Gastrocnemius medialis (tissue), 4 donors: ENCODE results near the gene CCDC106. TPM values are rescaled to one million over a fixed set of nuclear protein-coding genes. Genes with fewer than 3 reads are reported as not detected.

Source experiments
- ATAC-seq, 2 donors: fragments of 150-250 bp; one replicate each; pipeline ENCODE4 v1.9.1; 2016
- DNase-seq, 2 donors: peaks; one replicate each; pipeline ENCODE4 v3.0.0-alpha.2; 2019
- H3K27ac ChIP-seq, 4 donors: fragments of 200-600 bp; sonication (generic); 1 replicate in 1 of 4; 2 replicates in 3 of 4; pipeline ENCODE4 v1.5.1; 2016 to 2018; ENCODE audit warnings: mild to moderate bottlenecking in 2 of 4, moderate library complexity in 1 of 4
- H3K27me3 ChIP-seq, 3 donors: fragments of 200-600 bp; sonication (generic) in 2 of 3; 1 replicate in 1 of 3; 2 replicates in 2 of 3; pipeline versions ENCODE4 v1.5.1 to v1.6.0; 2016 to 2019; ENCODE audit warnings: mild to moderate bottlenecking in 1 of 3, moderate library complexity in 1 of 3
- H3K36me3 ChIP-seq, 2 donors: fragments of 200-600 bp; sonication (generic) in 1 of 2; one replicate each; pipeline ENCODE4 v1.5.1; 2017 to 2018
- H3K4me1 ChIP-seq, 2 donors: fragments of 200-600 bp; sonication (generic) in 1 of 2; one replicate each; pipeline ENCODE4 v1.5.1; 2016 to 2017; ENCODE audit warnings: mild to moderate bottlenecking in 2 of 2
- H3K4me3 ChIP-seq, 4 donors: fragments of 200-600 bp; sonication (generic) in 3 of 4; 1 replicate in 1 of 4; 2 replicates in 3 of 4; pipeline ENCODE4 v1.5.1; 2016 to 2019; ENCODE audit warnings: mild to moderate bottlenecking in 2 of 4
- H3K9me3 ChIP-seq, 3 donors: fragments of 200-600 bp; sonication (generic) in 2 of 3; 1 replicate in 1 of 3; 2 replicates in 2 of 3; pipeline ENCODE4 v1.5.1; 2016 to 2019
- CTCF ChIP-seq, 5 experiments: fragments of 450-650 bp in 3 of 5; fragments of 200-600 bp in 2 of 5; sonication (generic) in 2 of 5; IDR thresholded peaks in 4 of 5; conservative IDR thresholded peaks in 1 of 5; 1 replicate in 4 of 5; 2 replicates in 1 of 5; pipeline ENCODE4 v1.5.1; 2016 to 2019; ENCODE audit warnings: antibody characterized with exemption in 5 of 5, mild to moderate bottlenecking in 3 of 5, moderate library complexity in 3 of 5
- POLR2A ChIP-seq, 2 donors: fragments of 450-650 bp; IDR thresholded peaks; one replicate each; pipeline ENCODE4 v1.6.1; 2017; ENCODE audit warnings: antibody characterized with exemption in 2 of 2, mild to moderate bottlenecking in 2 of 2, moderate library complexity in 2 of 2
- in situ Hi-C, 4 donors: fragments of 200-750 bp; cut with MboI; loops; one replicate each; pipeline versions ENCODE4 v1.15.0 to v1.8.0; 2017; ENCODE audit warnings: low sequenced_read_pairs in 4 of 4
- intact Hi-C: fragments of 100-400 bp; cut with DNase I; formaldehyde crosslinking; loops from one replicate; pipeline ENCODE4 v1.15.1; 2023; ENCODE audit warnings: low total_unique reads
- total RNA-seq, 4 donors: library from RNA; depleted of rRNA; stranded (reverse); fragments of >200 nt; gene quantifications; one replicate each; pipeline versions ENCODE4 v1.1.0 to v1.2.3, GENCODE V29; 2016

The CCDC106 gene
- total RNA-seq, 4 donors from 2014 or later, result 6.3 to 21.2 (median 12.6) TPM

- in situ Hi-C loops (no loop called here), intact Hi-C loops (no loop called here)
- Histone ChIP-seq H3K27ac (peak overlapping the region; percentile 86 to 97 (median 91)), H3K9me3 (no peaks in the 10 kb centered on the region), H3K36me3 (peaks cover 0 to 20% of the 10 kb centered on the region in 2 donors), H3K27me3 (no peaks in the 10 kb centered on the region), H3K4me1 (peaks cover 26 to 39% of the 10 kb centered on the region in 2 donors), H3K4me3 (peak overlapping the region in 1 of 4 donors; percentile 39)
- ATAC-seq, result peak; percentile 32 to 35
- TF ChIP-seq CTCF (IDR thresholded peaks at IDR 0.05 in 4 of 5, conservative IDR thresholded peaks at IDR 0.05 in 1 of 5) (no peak), POLR2A (IDR thresholded peaks at IDR 0.05) (no peak)
- DNase-seq, result no peak
These were observed 35.9 kb upstream of the CCDC106 start for GRCh38 chr19:55611983-55612645.

DNA sequence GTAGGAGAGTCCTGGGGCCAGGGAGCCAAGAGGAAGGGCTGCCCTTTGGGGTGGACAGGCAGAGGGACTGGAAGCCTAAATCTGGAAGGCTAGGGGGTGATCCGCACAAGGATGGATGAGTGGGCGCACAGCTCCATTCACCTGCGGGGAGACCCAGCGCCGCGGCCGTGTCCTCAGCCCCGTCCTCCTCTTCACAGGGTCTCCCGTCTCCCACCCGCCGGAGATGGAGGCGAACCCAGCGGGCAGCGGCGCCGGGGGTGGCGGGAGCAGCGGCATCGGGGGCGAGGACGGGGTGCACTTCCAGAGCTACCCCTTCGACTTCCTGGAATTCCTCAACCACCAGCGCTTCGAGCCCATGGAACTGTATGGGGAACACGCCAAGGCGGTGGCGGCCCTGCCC lies 34.6 kb upstream of the CCDC106 start:
- TF ChIP-seq CTCF (IDR thresholded peaks at IDR 0.05 in 4 of 5, conservative IDR thresholded peaks at IDR 0.05 in 1 of 5) (no peak), POLR2A (IDR thresholded peaks at IDR 0.05) (no peak)
- Histone ChIP-seq H3K4me3 (no peak overlapping the region), H3K36me3 (peaks cover 0 to 28% of the 10 kb centered on the region in 2 donors), H3K27me3 (no peaks in the 10 kb centered on the region), H3K4me1 (peaks cover 25 to 30% of the 10 kb centered on the region in 2 donors), H3K9me3 (no peaks in the 10 kb centered on the region), H3K27ac (peak overlapping the region in 3 of 4 donors; percentile 86 to 97 (median 94))
- ATAC-seq (no peak), DNase-seq (no peak)
- in situ Hi-C loops, result no loop called here
- intact Hi-C loops, result no loop called here

DNA sequence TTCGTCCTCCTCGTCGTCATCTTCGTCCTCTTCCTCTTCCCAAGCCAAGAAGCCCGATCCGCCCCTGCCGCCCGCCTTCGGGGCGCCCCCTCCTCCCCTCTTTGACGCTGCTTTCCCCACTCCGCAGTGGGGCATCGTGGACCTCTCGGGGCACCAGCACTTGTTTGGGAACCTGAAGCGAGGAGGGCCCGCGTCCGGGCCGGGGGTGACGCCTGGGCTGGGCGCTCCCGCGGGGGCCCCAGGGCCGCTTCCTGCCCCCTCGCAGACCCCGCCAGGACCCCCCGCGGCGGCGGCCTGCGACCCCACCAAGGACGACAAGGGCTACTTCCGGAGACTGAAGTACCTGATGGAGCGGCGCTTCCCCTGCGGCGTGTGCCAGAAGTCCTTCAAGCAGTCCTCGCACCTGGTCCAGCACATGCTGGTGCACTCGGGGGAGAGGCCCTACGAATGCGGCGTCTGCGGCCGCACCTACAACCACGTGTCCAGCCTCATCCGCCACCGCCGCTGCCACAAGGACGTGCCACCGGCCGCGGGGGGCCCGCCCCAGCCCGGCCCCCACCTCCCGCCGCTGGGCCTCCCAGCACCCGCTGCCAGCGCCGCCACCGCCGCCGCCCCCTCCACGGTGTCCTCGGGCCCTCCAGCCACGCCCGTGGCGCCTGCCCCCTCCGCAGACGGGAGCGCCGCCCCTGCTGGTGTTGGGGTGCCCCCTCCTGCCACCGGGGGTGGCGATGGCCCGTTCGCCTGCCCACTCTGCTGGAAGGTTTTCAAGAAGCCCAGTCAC lies 33.9 kb upstream of the CCDC106 start:
- Histone ChIP-seq H3K4me3 (no peak overlapping the region), H3K4me1 (peaks cover 31 to 37% of the 10 kb centered on the region in 2 donors), H3K27ac (peak overlapping the region in 1 of 4 donors; percentile 15), H3K36me3 (peaks cover 0 to 28% of the 10 kb centered on the region in 2 donors), H3K9me3 (no peaks in the 10 kb centered on the region), H3K27me3 (no peaks in the 10 kb centered on the region)
- intact Hi-C loops (no loop called here), in situ Hi-C loops (no loop called here)
- no peak for DNase-seq
- TF ChIP-seq CTCF (IDR thresholded peaks at IDR 0.05 in 4 of 5, conservative IDR thresholded peaks at IDR 0.05 in 1 of 5) (no peak), POLR2A (IDR thresholded peaks at IDR 0.05) (no peak)
- ATAC-seq, result no peak

DNA sequence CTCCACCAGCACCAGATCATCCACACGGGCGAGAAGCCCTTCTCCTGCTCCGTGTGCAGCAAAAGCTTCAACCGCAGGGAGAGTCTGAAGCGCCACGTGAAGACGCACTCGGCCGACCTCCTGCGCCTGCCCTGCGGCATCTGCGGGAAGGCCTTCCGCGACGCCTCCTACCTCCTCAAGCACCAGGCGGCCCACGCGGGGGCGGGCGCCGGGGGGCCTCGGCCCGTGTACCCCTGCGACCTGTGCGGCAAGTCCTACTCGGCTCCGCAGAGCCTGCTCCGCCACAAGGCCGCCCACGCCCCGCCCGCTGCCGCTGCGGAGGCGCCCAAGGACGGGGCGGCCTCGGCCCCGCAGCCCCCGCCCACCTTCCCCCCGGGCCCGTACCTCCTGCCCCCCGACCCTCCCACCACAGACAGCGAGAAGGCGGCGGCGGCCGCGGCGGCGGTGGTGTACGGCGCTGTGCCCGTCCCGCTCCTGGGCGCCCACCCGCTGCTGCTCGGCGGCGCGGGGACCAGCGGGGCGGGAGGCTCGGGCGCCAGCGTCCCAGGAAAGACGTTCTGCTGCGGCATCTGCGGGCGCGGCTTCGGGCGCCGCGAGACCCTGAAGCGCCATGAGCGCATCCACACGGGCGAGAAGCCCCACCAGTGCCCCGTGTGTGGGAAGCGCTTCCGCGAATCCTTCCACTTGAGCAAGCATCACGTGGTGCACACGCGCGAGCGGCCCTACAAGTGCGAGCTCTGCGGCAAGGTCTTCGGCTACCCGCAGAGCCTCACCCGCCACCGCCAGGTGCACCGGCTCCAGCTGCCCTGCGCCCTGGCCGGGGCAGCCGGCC lies 33.1 kb upstream of the CCDC106 start:
- TF ChIP-seq POLR2A (IDR thresholded peaks at IDR 0.05) (no peak), CTCF (IDR thresholded peaks at IDR 0.05 in 4 of 5, conservative IDR thresholded peaks at IDR 0.05 in 1 of 5) (no peak)
- in situ Hi-C loops, result no loop called here
- Histone ChIP-seq H3K27ac (no peak overlapping the region), H3K27me3 (no peaks in the 10 kb centered on the region), H3K36me3 (peaks cover 0 to 20% of the 10 kb centered on the region in 2 donors), H3K4me1 (peaks cover 40 to 42% of the 10 kb centered on the region in 2 donors), H3K4me3 (no peak overlapping the region), H3K9me3 (no peaks in the 10 kb centered on the region)
- DNase-seq, result no peak
- intact Hi-C loops, result no loop called here
- ATAC-seq, result no peak
